B cell (primary cell): ENCODE measurements around the gene CDK6.

Experiments used
- CTCF ChIP-seq: fragments of 200-600 bp; IDR thresholded peaks from one replicate; pipeline ENCODE4 v1.8.0; 2022; ENCODE audit warnings: antibody characterized with exemption, mild to moderate bottlenecking
- EZH2 ChIP-seq: IDR thresholded peaks from 2 replicates; pipeline ENCODE4 v1.6.1; 2012; ENCODE audit warnings: borderline replicate concordance, low read depth, mild to moderate bottlenecking, moderate library complexity, low read length; ENCODE audit not compliant: insufficient read depth, poor library complexity, severe bottlenecking

GRCh38 chr7:92751902-92752901 lies 84.2 kb downstream of the CDK6 start:
- no peak for TF ChIP-seq EZH2
- no peak for TF ChIP-seq CTCF
